MCF 10A (cell line): ENCODE data around the gene BGLAP. TPM values are rescaled to one million over a fixed set of nuclear protein-coding genes. Genes with fewer than 3 reads are reported as not detected.

Source experiments
- BruUV-seq: library from RNA; stranded (reverse); fragments of 400-500 nt; replicated peaks from 2 replicates; lab custom pipeline; 2021; lab: Mats Ljungman, UMichigan
- CTCF ChIA-PET: fragments of 300-600 bp; sonication (Branson Sonifier 250); formaldehyde crosslinking; extraction: SDS; loops from one replicate; lab custom pipeline; 2021; ENCODE audit warnings: antibody characterized with exemption, inconsistent platforms; lab: Yijun Ruan, JAX
- POLR2A ChIA-PET: fragments of 300-600, 350-650 bp; sonication (Branson Sonifier 250); formaldehyde crosslinking; extraction: SDS; loops from one replicate; lab custom pipeline; 2020; ENCODE audit warnings: antibody characterized with exemption, inconsistent platforms; lab: Yijun Ruan, JAX
- DNase-seq: peaks from one replicate; pipeline ENCODE4 v3.0.0-alpha.2; 2018; ENCODE audit not compliant: unreplicated experiment
- H3K27ac Mint-ChIP-seq: one replicate; pipeline ENCODE4 v1.8.0; 2022; ENCODE audit warnings: mild to moderate bottlenecking, low read depth, mixed read lengths; ENCODE audit not compliant: unreplicated experiment
- H3K27me3 Mint-ChIP-seq: one replicate; pipeline ENCODE4 v1.8.0; 2022; ENCODE audit warnings: mixed read lengths; ENCODE audit not compliant: insufficient read depth, unreplicated experiment
- H3K36me3 Mint-ChIP-seq: one replicate; pipeline ENCODE4 v1.8.0; 2022; ENCODE audit warnings: mild to moderate bottlenecking, moderate library complexity, mixed read lengths; ENCODE audit not compliant: insufficient read depth, unreplicated experiment
- H3K4me1 Mint-ChIP-seq: one replicate; pipeline ENCODE4 v1.8.0; 2022; ENCODE audit warnings: mixed read lengths; ENCODE audit not compliant: insufficient read depth, unreplicated experiment
- H3K4me3 Mint-ChIP-seq: one replicate; pipeline ENCODE4 v1.8.0; 2022; ENCODE audit warnings: mild to moderate bottlenecking, moderate library complexity, mixed read lengths; ENCODE audit not compliant: unreplicated experiment
- H3K9me3 Mint-ChIP-seq: one replicate; pipeline ENCODE4 v1.8.0; 2022; ENCODE audit warnings: mixed read lengths; ENCODE audit not compliant: unreplicated experiment
- CTCF ChIP-seq: fragments of 200-600 bp; IDR thresholded peaks from one replicate; pipeline ENCODE4 v1.8.0; 2022; ENCODE audit warnings: antibody characterized with exemption, mild to moderate bottlenecking; ENCODE audit not compliant: unreplicated experiment
- intact Hi-C: fragments of 100-400 bp; cut with micrococcal nuclease; formaldehyde crosslinking; loops from 2 replicates; pipeline ENCODE4 v1.14.1; 2022
- total RNA-seq: library from RNA; stranded (reverse); gene quantifications from 2 replicates; pipeline ENCODE4 v1.2.3, GENCODE V29; 2022

BGLAP gene
- total RNA-seq, 1 experiment from 2014 or later: 1.9 TPM

- TF ChIP-seq CTCF: no peak
- no peaks in the 10 kb centered on the region for H3K9me3 Mint-ChIP-seq
- no peak for DNase-seq
- H3K36me3 Mint-ChIP-seq: peaks cover 45% of the 10 kb centered on the region
- no peaks in the 10 kb centered on the region for H3K27me3 Mint-ChIP-seq
- H3K4me1 Mint-ChIP-seq: peaks cover 22% of the 10 kb centered on the region
- ChIA-PET CTCF (interaction anchor here (0.7 to 1.9 kb wide), 3 partner anchors 11 to 38 kb away, joined by 3 to 12 read pairs (median 4); no protein-coding TSS in a partner anchor), POLR2A (interaction anchor here (0.6 to 3.3 kb wide), 9 partner anchors 9 to 231 kb away, joined by 3 to 8 read pairs (median 3); partner anchors contain the start of gene SMG5)
- intact Hi-C loops: no loop called here
- peak within 1 kb of the TSS; percentile 0 for H3K27ac Mint-ChIP-seq
- BruUV-seq: no TSS peak
- no peak within 1 kb of the TSS for H3K4me3 Mint-ChIP-seq
Measured at GRCh38 chr1:156247460-156248322, 5.7 kb downstream of the BGLAP start, which contains the start of gene PAQR6. Gene PAQR6, minus strand, starts transcription at chr1:156248056. Its CDS starts 1,325 bp downstream, at chr1:156246731.

DNA sequence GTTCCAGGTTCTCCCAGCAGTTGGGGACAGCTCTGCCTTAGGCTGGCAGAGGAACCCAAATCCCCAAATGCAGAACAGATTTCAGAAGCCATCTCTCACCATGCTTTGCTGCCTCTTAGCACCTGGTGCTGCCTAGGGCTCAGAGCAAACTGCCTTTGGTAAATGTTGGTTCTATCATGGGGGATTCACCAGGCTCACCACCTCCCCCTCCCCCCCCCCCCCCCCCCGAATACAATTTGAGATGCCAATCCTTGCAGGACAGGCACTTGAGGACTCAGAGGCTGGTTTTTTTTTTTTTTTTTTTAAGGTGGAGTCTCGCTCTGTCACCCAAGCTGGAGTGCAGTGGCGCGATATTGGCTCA lies 6.3 kb downstream of the BGLAP start:
- Mint-ChIP-seq H3K27ac (no peak overlapping the region), H3K27me3 (no peaks in the 10 kb centered on the region), H3K4me1 (peaks cover 22% of the 10 kb centered on the region), H3K36me3 (peaks cover 51% of the 10 kb centered on the region), H3K9me3 (no peaks in the 10 kb centered on the region), H3K4me3 (no peak overlapping the region)
- POLR2A ChIA-PET: interaction anchor here (0.7 to 3.3 kb wide), 4 partner anchors 9 to 35 kb away, joined by 3 to 8 read pairs (median 3); partner anchors contain the start of gene SMG5
- DNase-seq: no peak
- intact Hi-C loops: no loop called here
- no TSS peak for BruUV-seq
- no peak for TF ChIP-seq CTCF
- CTCF ChIA-PET: interaction anchor here (1.9 kb wide), 1 partner anchor 23 kb away, joined by 12 read pairs; no protein-coding TSS in a partner anchor

- no peak overlapping the region for H3K27ac Mint-ChIP-seq
Measured at GRCh38 chr1:156249593-156249992, 7.6 kb downstream of the BGLAP start.

More at GRCh38 chr1:156249593-156249992, 7.6 kb downstream of the BGLAP start:
- TSS peak; percentile 32 for BruUV-seq
- POLR2A ChIA-PET: interaction anchor here (0.7 to 3.3 kb wide), 4 partner anchors 7 to 22 kb away, joined by 3 to 8 read pairs (median 3); no protein-coding TSS in a partner anchor
- intact Hi-C loops: no loop called here
- H3K36me3 Mint-ChIP-seq: peaks cover 63% of the 10 kb centered on the region
- CTCF ChIA-PET: interaction anchor here (1.5 kb wide), 1 partner anchor 69 kb away, joined by 3 read pairs; no protein-coding TSS in a partner anchor
- H3K9me3 Mint-ChIP-seq: no peaks in the 10 kb centered on the region
- no peak for TF ChIP-seq CTCF
- H3K4me1 Mint-ChIP-seq: peaks cover 22% of the 10 kb centered on the region
- no peak overlapping the region for H3K4me3 Mint-ChIP-seq
- no peak for DNase-seq
- H3K27me3 Mint-ChIP-seq: no peaks in the 10 kb centered on the region
